Measurements from ENCODE around the gene RAPGEF2.

GRCh38 chr4:159070742-159071141, 32.1 kb upstream of the RAPGEF2 start:
- no peak for TF ChIP-seq CTCF (IDR thresholded peaks at IDR 0.05; ENCODE audit: poor library complexity)
- no peak for TF ChIP-seq EZH2phosphoT487 (IDR thresholded peaks at IDR 0.05; ENCODE audit: low read depth, severe bottlenecking, unreplicated experiment)

All from hepatocyte (in vitro differentiated cells).